ENCODE results near the gene ZNF611. TPM values are rescaled to one million over a fixed set of nuclear protein-coding genes. Genes with fewer than 3 reads are reported as not detected.

ZNF611 gene
- total and polyA plus RNA-seq, 10 of the 15 experiments (the other 5 are each of a cell fraction or from before 2014, with no cell fraction given): 1.4 to 16.8 (median 7.6) TPM

GRCh38 chr19:52739576-52739975 is 4.7 kb upstream of the ZNF611 start:
- ChIA-PET POLR2A (no interaction called here), RAD21 (ENCODE audit: unreplicated experiment) (no interaction called here), CTCF (no interaction called here), SMC1A (ENCODE audit: uncharacterized antibody, unreplicated experiment) (no interaction called here)
- H3K4me1 ChIP-seq (ENCODE audit: control insufficient read depth, insufficient read depth, low read length): no peaks in the 10 kb centered on the region
- BruUV-seq (replicated peaks): no TSS peak
- intact Hi-C loops (cut with micrococcal nuclease; ENCODE audit: unreplicated experiment): no loop called here
- no peak for TF ChIP-seq MEF2A (IDR thresholded peaks at IDR 0.05; ENCODE audit: insufficient read depth, low read depth, low read length)
- TF ChIP-seq FOXK2 (IDR thresholded peaks at IDR 0.05): no peak
- no peak for TF ChIP-seq TAF1 (IDR thresholded peaks at IDR 0.05; ENCODE audit: borderline replicate concordance, low read depth, low read length)
- no peak for TF ChIP-seq PBX3 (IDR thresholded peaks at IDR 0.05; ENCODE audit: insufficient replicate concordance, low read depth, low read length)
- no peak for TF ChIP-seq RAD21 (IDR thresholded peaks at IDR 0.05; ENCODE audit: insufficient read depth, low read depth, low read length)
- TF ChIP-seq BACH1 (IDR thresholded peaks at IDR 0.05; ENCODE audit: borderline replicate concordance): no peak
- TF ChIP-seq IRF4 (IDR thresholded peaks at IDR 0.05; ENCODE audit: low read depth, low read length): no peak
- TF ChIP-seq SIN3A (IDR thresholded peaks at IDR 0.05; ENCODE audit: low read depth, low read length): no peak
- TF ChIP-seq PAX8 (IDR thresholded peaks at IDR 0.05): no peak
- no peak for TF ChIP-seq CHD1 (IDR thresholded peaks at IDR 0.05; ENCODE audit: low read depth, low read length)
- no peak for TF ChIP-seq MEF2B (IDR thresholded peaks at IDR 0.05; ENCODE audit: partially characterized antibody, poor library complexity, severe bottlenecking)
- TF ChIP-seq ZZZ3 (IDR thresholded peaks at IDR 0.05; ENCODE audit: control insufficient read depth, insufficient read length, low read depth): no peak
- no peak for TF ChIP-seq SMARCA5 (IDR thresholded peaks at IDR 0.05)
- no peak for TF ChIP-seq ZNF24 (IDR thresholded peaks at IDR 0.05)
- TF ChIP-seq WRNIP1 (IDR thresholded peaks at IDR 0.05; ENCODE audit: borderline replicate concordance, low read depth, low read length): no peak
- TF ChIP-seq MLLT1 (IDR thresholded peaks at IDR 0.05): no peak
- TF ChIP-seq POU2F2 (IDR thresholded peaks at IDR 0.05; ENCODE audit: borderline replicate concordance, low read depth, low read length): no peak
- TF ChIP-seq STAT1 (conservative IDR thresholded peaks at IDR 0.05): no peak
- no peak for TF ChIP-seq CBX3 (IDR thresholded peaks at IDR 0.05; ENCODE audit: borderline replicate concordance, low read depth)
- no peak for TF ChIP-seq ZBTB11 (CRISPR knock-in tag; IDR thresholded peaks at IDR 0.05)
- no peak overlapping the region for H3K9ac ChIP-seq (ENCODE audit: control insufficient read depth, insufficient read depth, low read length)
- H3K27me3 ChIP-seq (replicated peaks in 1 of 2; ENCODE audit: control insufficient read depth in 2 of 2, insufficient read depth in 2 of 2, low read length in 1 of 2): no peaks in the 10 kb centered on the region
- no peak overlapping the region for H3K27ac ChIP-seq (ENCODE audit: control insufficient read depth, insufficient read depth)
- FAIRE-seq (no peak), ATAC-seq (no peak), DNase-seq (ENCODE audit: low read depth, low spot score) (no peak)
- WGBS (ENCODE audit: insufficient coverage, insufficient replicate concordance, low lambda C conversion rate, missing lambda C conversion rate): 75% methylated on average over 9 of the region's 14 CpGs
- H3K36me3 ChIP-seq (ENCODE audit: control insufficient read depth in 2 of 2, insufficient read depth in 2 of 2, low read length in 1 of 2): no peaks in the 10 kb centered on the region
- H3K4me3 ChIP-seq: no peak overlapping the region
- H3K9me3 ChIP-seq (replicated peaks; ENCODE audit: control insufficient read depth, insufficient read depth, low read length): peaks cover 3% of the 10 kb centered on the region; the same call in 2 of the 3 replicates
- H4K20me1 ChIP-seq (ENCODE audit: control insufficient read depth, insufficient read depth): no peaks in the 10 kb centered on the region
- no peak overlapping the region for H3K4me2 ChIP-seq (ENCODE audit: control insufficient read depth, insufficient read depth)
- H3K79me2 ChIP-seq (ENCODE audit: control insufficient read depth, insufficient read depth, low read length): no peaks in the 10 kb centered on the region; the same call in 1 of the 2 replicates
- in situ Hi-C loops (cut with MboI): no loop called here
- no peak overlapping the region for H2AFZ ChIP-seq (ENCODE audit: control insufficient read depth, low read depth, low read length)
